Liver (tissue), 9 donors: ENCODE results near the gene SLC16A6. TPM values are rescaled to one million over a fixed set of nuclear protein-coding genes. Genes with fewer than 3 reads are reported as not detected.

Source experiments
- DNase-seq: peaks from one replicate; pipeline ENCODE4 v3.0.0-alpha.2; 2017; ENCODE audit warnings: low spot score
- H3K27ac ChIP-seq, 2 donors: one replicate each; pipeline ENCODE4 v1.7.0; 2013; ENCODE audit warnings: inconsistent platforms in 2 of 2, low read length in 2 of 2, control low read depth in 1 of 2, low read depth in 1 of 2, mild to moderate bottlenecking in 1 of 2
- H3K27me3 ChIP-seq, 4 donors: one replicate each; pipeline versions ENCODE4 v1.6.1 to v1.7.0; 2013; ENCODE audit warnings: low read length in 3 of 4, inconsistent platforms in 1 of 4, mild to moderate bottlenecking in 1 of 4, moderate library complexity in 1 of 4; ENCODE audit not compliant: control insufficient read depth in 4 of 4, insufficient read depth in 4 of 4
- H3K36me3 ChIP-seq, 4 donors: one replicate each; pipeline versions ENCODE4 v1.6.1 to v1.7.0; 2013; ENCODE audit warnings: low read length in 3 of 4, mild to moderate bottlenecking in 3 of 4, low read depth in 1 of 4, moderate library complexity in 1 of 4; ENCODE audit not compliant: control insufficient read depth in 4 of 4, insufficient read depth in 3 of 4
- H3K4me1 ChIP-seq, 4 donors: one replicate each; pipeline versions ENCODE4 v1.6.1 to v1.7.0; 2013; ENCODE audit warnings: low read length in 3 of 4, mild to moderate bottlenecking in 3 of 4, moderate library complexity in 1 of 4; ENCODE audit not compliant: control insufficient read depth in 4 of 4, insufficient read depth in 4 of 4
- H3K4me3 ChIP-seq, 3 donors: one replicate each; pipeline versions ENCODE4 v1.6.1 to v1.7.0; 2013; ENCODE audit warnings: low read length in 3 of 3, control low read depth in 1 of 3, low read depth in 1 of 3, mild to moderate bottlenecking in 1 of 3
- H3K9ac ChIP-seq, 2 donors: one replicate each; pipeline ENCODE4 v1.7.0; 2013; ENCODE audit warnings: low read length in 2 of 2, mild to moderate bottlenecking in 2 of 2, moderate library complexity in 2 of 2, control low read depth in 1 of 2, low read depth in 1 of 2
- H3K9me3 ChIP-seq, 4 donors: one replicate each; pipeline versions ENCODE4 v1.6.1 to v1.7.0; 2013; ENCODE audit warnings: low read length in 3 of 4; ENCODE audit not compliant: control insufficient read depth in 4 of 4
- EGR1 ChIP-seq, 2 donors: IDR thresholded peaks; 2 replicates each; pipeline ENCODE4 v1.6.1; 2016 to 2018; ENCODE audit warnings: antibody characterized with exemption in 2 of 2, low read depth in 2 of 2
- FOXA2 ChIP-seq: IDR thresholded peaks from 2 replicates; pipeline ENCODE4 v1.6.1; 2016; ENCODE audit warnings: antibody characterized with exemption
- HNF4A ChIP-seq, 2 donors: conservative IDR thresholded peaks; 2 replicates each; pipeline ENCODE4 v1.6.1; 2016; ENCODE audit warnings: antibody characterized with exemption in 2 of 2, mild to moderate bottlenecking in 2 of 2
- HNF4G ChIP-seq: IDR thresholded peaks from 2 replicates; pipeline ENCODE4 v1.6.1; 2016; ENCODE audit warnings: antibody characterized with exemption
- JUND ChIP-seq, 2 donors: IDR thresholded peaks; 2 replicates each; pipeline ENCODE4 v1.6.1; 2016; ENCODE audit warnings: antibody characterized with exemption in 2 of 2
- NR2F2 ChIP-seq: IDR thresholded peaks from 2 replicates; pipeline ENCODE4 v1.6.1; 2016; ENCODE audit warnings: antibody characterized with exemption
- RAD21 ChIP-seq, 2 donors: IDR thresholded peaks; 2 replicates each; pipeline ENCODE4 v1.6.1; 2016; ENCODE audit warnings: antibody characterized with exemption in 2 of 2, mild to moderate bottlenecking in 2 of 2
- RXRA ChIP-seq, 2 donors: IDR thresholded peaks; 2 replicates each; pipeline ENCODE4 v1.6.1; 2017 to 2018; ENCODE audit warnings: antibody characterized with exemption in 2 of 2, mild to moderate bottlenecking in 1 of 2
- SP1 ChIP-seq: IDR thresholded peaks from 2 replicates; pipeline ENCODE4 v1.6.1; 2018; ENCODE audit warnings: antibody characterized with exemption, mild to moderate bottlenecking
- TAF1 ChIP-seq: conservative IDR thresholded peaks from 2 replicates; pipeline ENCODE4 v1.6.1; 2016; ENCODE audit warnings: antibody characterized with exemption, mild to moderate bottlenecking
- YY1 ChIP-seq: IDR thresholded peaks from 2 replicates; pipeline ENCODE4 v1.6.1; 2016; ENCODE audit warnings: antibody characterized with exemption, mild to moderate bottlenecking
- WGBS: extraction: QIAGEN DNeasy Blood & Tissue Kit; methylation state at CpG from one replicate; pipeline ENCODE4 v1.1.7; 2013; 5-methylcytosine and 5-hydroxymethylcytosine counted together
- polyA plus RNA-seq, 2 donors: library from polyadenylated mRNA; stranded (reverse) in 1 of 2; unstranded in 1 of 2; fragments of 200-250 nt in 1 of 2; fragments of >200 nt in 1 of 2; fragmentation: Nextera tagmentation in 1 of 2; extraction: Ambion mirVana in 1 of 2; gene quantifications; one replicate each; pipeline versions ENCODE4 v1.2.1 to v1.2.3, GENCODE V29; 2013 to 2015
- total RNA-seq, 2 donors: library from RNA; depleted of rRNA; stranded (reverse); fragments of >200 nt; gene quantifications; one replicate each; pipeline ENCODE4 v1.2.3, GENCODE V29; 2014
- TF ChIP-seq, protein P1 (sequence below): IDR thresholded peaks from 2 replicates; pipeline ENCODE4 v1.6.1; 2016; ENCODE audit warnings: antibody characterized with exemption
- TF ChIP-seq, protein P2 (sequence below): IDR thresholded peaks from 2 replicates; pipeline ENCODE4 v1.6.1; 2016; ENCODE audit warnings: antibody characterized with exemption, mild to moderate bottlenecking
- TF ChIP-seq, protein P3 (sequence below): IDR thresholded peaks from 2 replicates; pipeline ENCODE4 v1.6.1; 2016; ENCODE audit warnings: antibody characterized with exemption
- TF ChIP-seq, protein P4 (sequence below): IDR thresholded peaks from 2 replicates; pipeline ENCODE4 v1.6.1; 2016; ENCODE audit warnings: antibody characterized with exemption
- TF ChIP-seq, protein P5 (sequence below): fragments of 150-350 bp; IDR thresholded peaks from 2 replicates; pipeline ENCODE4 v1.5.1; 2017; ENCODE audit warnings: improper control_type of control experiment, low read depth, low read length; ENCODE audit not compliant: missing input control
- donor health status: healthy.
- donor health status: healthy.
- donor health status: healthy.
- donor health status: healthy.
- donor health status: healthy.

The SLC16A6 gene
- total and polyA plus RNA-seq, 4 donors: 0.11 to 0.92 (median 0.59) TPM

DNA sequence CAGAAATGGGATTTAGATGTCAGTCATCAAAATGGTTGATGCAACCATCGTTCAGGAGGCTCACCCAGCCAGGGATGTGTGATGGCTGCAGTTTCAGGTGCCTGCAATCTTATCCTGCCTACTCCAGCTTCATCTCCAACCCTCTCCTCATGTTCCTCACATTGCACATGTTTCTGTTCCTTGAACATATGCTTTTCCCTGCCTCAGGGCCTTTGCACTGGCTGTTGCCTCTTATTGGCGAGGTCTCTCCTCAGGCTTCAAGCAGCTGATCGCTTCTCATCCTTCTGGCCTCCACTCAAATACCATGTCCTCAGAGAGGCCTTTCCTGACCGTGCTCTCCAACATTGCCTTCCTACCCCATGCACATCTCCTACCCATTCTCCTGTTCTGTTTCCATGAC, 25.0 kb upstream of the SLC16A6 start:
- TF ChIP-seq FOXA2: no peak
- TF ChIP-seq, protein P1, sequence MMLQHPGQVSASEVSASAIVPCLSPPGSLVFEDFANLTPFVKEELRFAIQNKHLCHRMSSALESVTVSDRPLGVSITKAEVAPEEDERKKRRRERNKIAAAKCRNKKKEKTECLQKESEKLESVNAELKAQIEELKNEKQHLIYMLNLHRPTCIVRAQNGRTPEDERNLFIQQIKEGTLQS: no peak
- TF ChIP-seq EGR1 (IDR thresholded peaks at IDR 0.05; ENCODE audit: low read depth in 2 of 2): no peak
- no peak for TF ChIP-seq SP1
- Histone ChIP-seq H3K9me3 (no peaks in the 10 kb centered on the region), H3K27me3 (no peaks in the 10 kb centered on the region), H3K4me1 (no peaks in the 10 kb centered on the region), H3K9ac (no peak overlapping the region), H3K4me3 (no peak overlapping the region), H3K27ac (no peak overlapping the region), H3K36me3 (no peaks in the 10 kb centered on the region)
- DNase-seq: no peak
- WGBS: 98% methylated on average over 4 of the region's 4 CpGs

DNA sequence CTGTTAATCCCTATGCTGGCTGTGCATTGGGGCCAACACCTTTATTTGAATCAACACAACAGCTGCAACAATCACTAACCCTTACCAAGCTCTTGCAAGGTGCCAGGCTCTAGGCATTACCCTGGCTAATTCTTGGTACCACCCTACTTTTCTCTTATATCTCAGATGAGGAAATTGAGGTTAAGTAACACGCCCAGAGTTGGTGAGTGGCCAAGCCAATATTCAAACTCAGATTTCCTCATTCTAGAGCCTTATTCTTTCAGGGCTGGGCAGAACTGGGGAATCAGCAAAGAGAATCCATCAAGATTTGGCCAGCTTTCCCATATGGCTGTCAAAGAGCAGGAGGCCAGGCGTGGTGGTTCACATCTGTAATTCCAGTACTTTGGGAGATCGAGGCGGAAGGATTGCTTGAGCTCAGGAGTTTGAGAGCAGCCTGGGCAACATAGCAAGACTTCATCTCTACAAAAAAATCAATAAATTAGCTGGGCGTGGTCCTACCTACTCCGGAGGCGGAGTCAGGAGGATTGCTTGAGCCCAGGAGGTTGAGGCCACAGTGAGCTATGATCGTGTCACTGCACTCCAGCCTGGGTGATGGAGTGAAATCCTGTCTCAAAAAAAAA, 24.1 kb upstream of the SLC16A6 start:
- no peaks in the 10 kb centered on the region for H3K4me1 ChIP-seq
- no peaks in the 10 kb centered on the region for H3K27me3 ChIP-seq
- no peak overlapping the region for H3K9ac ChIP-seq
- H3K27ac ChIP-seq: no peak overlapping the region
- no peaks in the 10 kb centered on the region for H3K9me3 ChIP-seq
- no peaks in the 10 kb centered on the region for H3K36me3 ChIP-seq
- TF ChIP-seq, protein P1: no peak
- TF ChIP-seq RAD21 (IDR thresholded peaks at IDR 0.05) (no peak), HNF4A (conservative IDR thresholded peaks at IDR 0.05) (no peak), YY1 (no peak), RXRA (IDR thresholded peaks at IDR 0.05) (no peak), FOXA2 (no peak), NR2F2 (no peak), TAF1 (no peak), SP1 (no peak), HNF4G (no peak), EGR1 (IDR thresholded peaks at IDR 0.05; ENCODE audit: low read depth in 2 of 2) (no peak), JUND (IDR thresholded peaks at IDR 0.05) (no peak)
- TF ChIP-seq, protein P2, sequence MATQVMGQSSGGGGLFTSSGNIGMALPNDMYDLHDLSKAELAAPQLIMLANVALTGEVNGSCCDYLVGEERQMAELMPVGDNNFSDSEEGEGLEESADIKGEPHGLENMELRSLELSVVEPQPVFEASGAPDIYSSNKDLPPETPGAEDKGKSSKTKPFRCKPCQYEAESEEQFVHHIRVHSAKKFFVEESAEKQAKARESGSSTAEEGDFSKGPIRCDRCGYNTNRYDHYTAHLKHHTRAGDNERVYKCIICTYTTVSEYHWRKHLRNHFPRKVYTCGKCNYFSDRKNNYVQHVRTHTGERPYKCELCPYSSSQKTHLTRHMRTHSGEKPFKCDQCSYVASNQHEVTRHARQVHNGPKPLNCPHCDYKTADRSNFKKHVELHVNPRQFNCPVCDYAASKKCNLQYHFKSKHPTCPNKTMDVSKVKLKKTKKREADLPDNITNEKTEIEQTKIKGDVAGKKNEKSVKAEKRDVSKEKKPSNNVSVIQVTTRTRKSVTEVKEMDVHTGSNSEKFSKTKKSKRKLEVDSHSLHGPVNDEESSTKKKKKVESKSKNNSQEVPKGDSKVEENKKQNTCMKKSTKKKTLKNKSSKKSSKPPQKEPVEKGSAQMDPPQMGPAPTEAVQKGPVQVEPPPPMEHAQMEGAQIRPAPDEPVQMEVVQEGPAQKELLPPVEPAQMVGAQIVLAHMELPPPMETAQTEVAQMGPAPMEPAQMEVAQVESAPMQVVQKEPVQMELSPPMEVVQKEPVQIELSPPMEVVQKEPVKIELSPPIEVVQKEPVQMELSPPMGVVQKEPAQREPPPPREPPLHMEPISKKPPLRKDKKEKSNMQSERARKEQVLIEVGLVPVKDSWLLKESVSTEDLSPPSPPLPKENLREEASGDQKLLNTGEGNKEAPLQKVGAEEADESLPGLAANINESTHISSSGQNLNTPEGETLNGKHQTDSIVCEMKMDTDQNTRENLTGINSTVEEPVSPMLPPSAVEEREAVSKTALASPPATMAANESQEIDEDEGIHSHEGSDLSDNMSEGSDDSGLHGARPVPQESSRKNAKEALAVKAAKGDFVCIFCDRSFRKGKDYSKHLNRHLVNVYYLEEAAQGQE: no peak
- TF ChIP-seq, protein P3, sequence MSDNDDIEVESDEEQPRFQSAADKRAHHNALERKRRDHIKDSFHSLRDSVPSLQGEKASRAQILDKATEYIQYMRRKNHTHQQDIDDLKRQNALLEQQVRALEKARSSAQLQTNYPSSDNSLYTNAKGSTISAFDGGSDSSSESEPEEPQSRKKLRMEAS: no peak
- TF ChIP-seq, protein P4, sequence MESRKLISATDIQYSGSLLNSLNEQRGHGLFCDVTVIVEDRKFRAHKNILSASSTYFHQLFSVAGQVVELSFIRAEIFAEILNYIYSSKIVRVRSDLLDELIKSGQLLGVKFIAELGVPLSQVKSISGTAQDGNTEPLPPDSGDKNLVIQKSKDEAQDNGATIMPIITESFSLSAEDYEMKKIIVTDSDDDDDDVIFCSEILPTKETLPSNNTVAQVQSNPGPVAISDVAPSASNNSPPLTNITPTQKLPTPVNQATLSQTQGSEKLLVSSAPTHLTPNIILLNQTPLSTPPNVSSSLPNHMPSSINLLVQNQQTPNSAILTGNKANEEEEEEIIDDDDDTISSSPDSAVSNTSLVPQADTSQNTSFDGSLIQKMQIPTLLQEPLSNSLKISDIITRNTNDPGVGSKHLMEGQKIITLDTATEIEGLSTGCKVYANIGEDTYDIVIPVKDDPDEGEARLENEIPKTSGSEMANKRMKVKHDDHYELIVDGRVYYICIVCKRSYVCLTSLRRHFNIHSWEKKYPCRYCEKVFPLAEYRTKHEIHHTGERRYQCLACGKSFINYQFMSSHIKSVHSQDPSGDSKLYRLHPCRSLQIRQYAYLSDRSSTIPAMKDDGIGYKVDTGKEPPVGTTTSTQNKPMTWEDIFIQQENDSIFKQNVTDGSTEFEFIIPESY: no peak
- TF ChIP-seq, protein P5, sequence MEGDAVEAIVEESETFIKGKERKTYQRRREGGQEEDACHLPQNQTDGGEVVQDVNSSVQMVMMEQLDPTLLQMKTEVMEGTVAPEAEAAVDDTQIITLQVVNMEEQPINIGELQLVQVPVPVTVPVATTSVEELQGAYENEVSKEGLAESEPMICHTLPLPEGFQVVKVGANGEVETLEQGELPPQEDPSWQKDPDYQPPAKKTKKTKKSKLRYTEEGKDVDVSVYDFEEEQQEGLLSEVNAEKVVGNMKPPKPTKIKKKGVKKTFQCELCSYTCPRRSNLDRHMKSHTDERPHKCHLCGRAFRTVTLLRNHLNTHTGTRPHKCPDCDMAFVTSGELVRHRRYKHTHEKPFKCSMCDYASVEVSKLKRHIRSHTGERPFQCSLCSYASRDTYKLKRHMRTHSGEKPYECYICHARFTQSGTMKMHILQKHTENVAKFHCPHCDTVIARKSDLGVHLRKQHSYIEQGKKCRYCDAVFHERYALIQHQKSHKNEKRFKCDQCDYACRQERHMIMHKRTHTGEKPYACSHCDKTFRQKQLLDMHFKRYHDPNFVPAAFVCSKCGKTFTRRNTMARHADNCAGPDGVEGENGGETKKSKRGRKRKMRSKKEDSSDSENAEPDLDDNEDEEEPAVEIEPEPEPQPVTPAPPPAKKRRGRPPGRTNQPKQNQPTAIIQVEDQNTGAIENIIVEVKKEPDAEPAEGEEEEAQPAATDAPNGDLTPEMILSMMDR: no peak
- no peak overlapping the region for H3K4me3 ChIP-seq
- no peak for DNase-seq
- 87% methylated on average over 8 of the region's 8 CpGs for WGBS
